K562 (cell line): Measurements from ENCODE around the gene CERCAM. TPM values are rescaled to one million over a fixed set of nuclear protein-coding genes. Genes with fewer than 3 reads are reported as not detected.

ENCODE experiments used
- ETS1 ChIP-seq: conservative IDR thresholded peaks from 2 replicates; pipeline ENCODE4 v1.6.1; 2011; ENCODE audit warnings: low read depth, mild to moderate bottlenecking, low read length; ENCODE audit not compliant: control insufficient read depth
- FOXK2 ChIP-seq, 2 experiments: fragments of 450-650 bp; IDR thresholded peaks in 1 of 2; conservative IDR thresholded peaks in 1 of 2; 2 replicates each; pipeline ENCODE4 v1.6.1; 2016; ENCODE audit warnings: low read depth in 2 of 2, mild to moderate bottlenecking in 1 of 2
- HLTF ChIP-seq: fragments of 450-650 bp; IDR thresholded peaks from 2 replicates; pipeline ENCODE4 v1.6.1; 2016
- HSF4 ChIP-seq: fragments of 250-450 bp; sonication (Bioruptor Pico); IDR thresholded peaks from 2 replicates; pipeline ENCODE4 v2.1.2; 2022; ENCODE audit warnings: mild to moderate bottlenecking, moderate library complexity, borderline replicate concordance
- RFX5 ChIP-seq: IDR thresholded peaks from 2 replicates; pipeline ENCODE4 v1.6.1; 2011; ENCODE audit warnings: low read depth, mild to moderate bottlenecking, improper control_type of control experiment, low read length
- SMAD3 ChIP-seq: fragments of 450-650 bp; formaldehyde crosslinking; conservative IDR thresholded peaks from 2 replicates; pipeline ENCODE4 v1.4.0; 2020; ENCODE audit warnings: mild to moderate bottlenecking
- SRF ChIP-seq, 2 experiments: fragments of 250-450, 450-650 bp in 1 of 2; sonication (Bioruptor Pico) in 1 of 2; sonication (generic) in 1 of 2; formaldehyde crosslinking; IDR thresholded peaks; 2 replicates each; pipeline versions ENCODE4 v1.5.0 to v1.5.1; 2020 to 2022; ENCODE audit warnings: mild to moderate bottlenecking in 1 of 2, missing genetic modification reagents in 1 of 2
- TRIM24 ChIP-seq, 2 experiments: fragments of 450-650 bp; IDR thresholded peaks; 2 replicates each; pipeline ENCODE4 v1.6.1; 2016
- U2AF2 ChIP-seq: fragments of 200-400 bp; formaldehyde crosslinking; optimal IDR thresholded peaks from 2 replicates; pipeline ENCODE3; 2017; ENCODE audit warnings: low read depth, mild to moderate bottlenecking, low read length
- polyA plus RNA-seq, 8 experiments: library from polyadenylated mRNA; depleted of rRNA in 4 of 8; stranded (reverse) in 5 of 8; unstranded in 3 of 8; fragments of >200 nt; fragmentation: Nextera tagmentation in 2 of 8; fragmentation: Illumina TruSeq in 1 of 8; extraction: Ambion mirVana in 2 of 8; extraction: Trizol in 1 of 8; gene quantifications; 2 replicates each; pipeline versions ENCODE4 v1.2.1 to v1.2.3, GENCODE V29; 2011 to 2014; ENCODE audit warnings: inconsistent platforms in 1 of 8, missing spikeins in 1 of 8
- total RNA-seq, 7 experiments: library from RNA; depleted of rRNA in 6 of 7; stranded (reverse); fragments of >200 nt in 6 of 7; fragmentation: Illumina TruSeq in 2 of 7; extraction: Trizol in 2 of 7; gene quantifications; 2 replicates each; pipeline versions ENCODE4 v1.2.1 to v1.2.3, GENCODE V29; 2011 to 2021; ENCODE audit warnings: low replicate concordance in 1 of 7
- TF ChIP-seq, protein P1 (sequence below): fragments of 250-450 bp; sonication (Bioruptor Pico); IDR thresholded peaks from 2 replicates; pipeline ENCODE4 v1.8.0; 2021; ENCODE audit warnings: moderate library complexity, mild to moderate bottlenecking, inconsistent platforms

The CERCAM gene
- total and polyA plus RNA-seq, 9 of the 15 experiments (the other 6 are each of a cell fraction or from before 2014, with no cell fraction given): 0.75 to 24.0 (median 18.0) TPM

- TF ChIP-seq FOXK2 (conservative IDR thresholded peaks at IDR 0.05 in 1 of 2, IDR thresholded peaks at IDR 0.05 in 1 of 2; ENCODE audit: low read depth in 2 of 2): no peak
- no peak for TF ChIP-seq HLTF
- TF ChIP-seq HSF4: no peak
- TF ChIP-seq U2AF2: no peak
- TF ChIP-seq ETS1: no peak
- TF ChIP-seq SRF (CRISPR knock-in tag; IDR thresholded peaks at IDR 0.05): no peak
- no peak for TF ChIP-seq SMAD3
- no peak for TF ChIP-seq RFX5
- TF ChIP-seq, protein P1, sequence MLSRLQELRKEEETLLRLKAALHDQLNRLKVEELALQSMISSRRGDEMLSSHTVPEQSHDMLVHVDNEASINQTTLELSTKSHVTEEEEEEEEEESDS (CRISPR knock-in tag): no peak
- no peak for TF ChIP-seq TRIM24 (IDR thresholded peaks at IDR 0.05)
Measured at GRCh38 chr9:128388150-128388549, 32.5 kb upstream of the CERCAM start (continued).
